HEK293T (cell line): ENCODE data around the gene KRT85.

Experiments used
- ELF4 ChIP-seq: fragments of 450-650 bp; IDR thresholded peaks from 2 replicates; pipeline ENCODE4 v1.6.1; 2017; ENCODE audit warnings: antibody characterized with exemption
- FOXK2 ChIP-seq: fragments of 450-650 bp; IDR thresholded peaks from 2 replicates; pipeline ENCODE4 v1.6.1; 2016; ENCODE audit warnings: mild to moderate bottlenecking
- FOXM1 ChIP-seq: fragments of 450-650 bp; IDR thresholded peaks from 2 replicates; pipeline ENCODE4 v1.6.1; 2017; ENCODE audit warnings: mild to moderate bottlenecking, borderline replicate concordance
- NFRKB ChIP-seq: fragments of 450-650 bp; IDR thresholded peaks from 2 replicates; pipeline ENCODE4 v1.6.1; 2016; ENCODE audit warnings: mild to moderate bottlenecking, moderate library complexity
- ZNF384 ChIP-seq: fragments of 450-650 bp; IDR thresholded peaks from 2 replicates; pipeline ENCODE4 v1.6.1; 2016

DNA sequence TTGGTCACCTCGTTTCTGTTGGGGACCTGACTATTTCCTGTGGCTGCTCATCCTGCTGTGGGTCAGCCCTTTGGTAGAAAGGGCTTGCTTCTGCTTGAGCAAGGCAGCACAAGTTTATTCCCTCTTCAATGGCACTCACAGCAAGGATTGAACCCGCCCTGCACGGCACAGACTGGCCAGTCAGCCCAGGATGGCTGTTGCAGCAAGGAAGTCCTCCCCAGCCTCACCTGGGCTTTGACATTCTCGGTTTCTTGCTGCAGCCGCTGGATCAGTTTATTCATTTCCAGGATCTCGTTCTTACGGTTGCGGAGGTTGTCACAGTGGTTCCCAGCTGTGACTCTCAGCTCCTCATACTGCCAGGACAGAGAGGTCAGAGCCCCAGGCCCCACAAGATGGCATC, 29.4 kb upstream of the KRT85 start:
- TF ChIP-seq FOXK2 (no peak), ZNF384 (no peak), ELF4 (no peak), FOXM1 (no peak), NFRKB (no peak)
